CD1c-positive myeloid dendritic cell (primary cell): ENCODE measurements around the gene FKBP11.
"Not testable (repeated sequence)": the region's sequence is repeated elsewhere in the genome, so short reads cannot be mapped to it uniquely, and the experiment has no call there.

Experiments
- DNase-seq: peaks from one replicate; pipeline ENCODE4 v3.0.0-alpha.2; 2016; ENCODE audit errors: extremely low spot score

The FKBP11 gene

DNA sequence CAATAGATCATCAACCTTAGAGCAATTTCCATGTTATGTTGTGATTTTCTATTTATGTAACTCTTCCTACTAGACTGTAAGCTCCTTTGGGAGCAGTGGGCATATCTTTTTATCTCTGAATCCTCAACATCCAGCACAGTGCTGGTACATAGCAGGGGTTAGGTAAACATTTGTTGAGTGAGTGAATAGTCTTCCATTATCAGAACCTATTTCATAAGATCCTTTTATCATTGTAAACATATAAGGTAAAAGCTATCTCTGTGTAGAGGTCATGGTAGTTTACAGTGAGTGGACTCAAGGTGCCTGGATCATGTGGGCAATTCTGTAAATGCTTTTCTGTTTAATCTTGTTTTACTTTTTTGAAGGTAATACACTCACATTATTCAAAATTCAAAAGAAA lies 15.1 kb downstream of the FKBP11 start:
- DNase-seq: no peak

DNA sequence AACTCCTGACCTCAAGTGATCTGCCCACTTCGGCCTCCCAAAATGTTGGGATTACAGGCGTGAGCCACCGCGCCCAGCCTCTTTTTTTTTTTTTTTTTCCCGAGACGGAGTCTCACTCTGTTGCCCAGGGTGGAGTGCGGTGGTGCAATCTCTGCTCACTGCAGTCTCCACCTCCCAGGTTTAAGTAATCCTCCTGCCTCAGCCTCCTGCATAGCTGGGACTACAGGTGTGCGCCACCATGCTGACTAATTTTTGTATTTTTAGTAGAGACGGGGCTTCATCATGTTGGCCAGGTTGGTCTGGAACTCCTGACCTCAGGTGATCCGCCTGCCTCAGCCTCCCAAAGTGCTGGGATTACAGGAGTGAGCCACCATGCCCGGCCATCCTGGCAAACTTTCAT lies 15.6 kb downstream of the FKBP11 start:
- not testable (repeated sequence) for DNase-seq

DNA sequence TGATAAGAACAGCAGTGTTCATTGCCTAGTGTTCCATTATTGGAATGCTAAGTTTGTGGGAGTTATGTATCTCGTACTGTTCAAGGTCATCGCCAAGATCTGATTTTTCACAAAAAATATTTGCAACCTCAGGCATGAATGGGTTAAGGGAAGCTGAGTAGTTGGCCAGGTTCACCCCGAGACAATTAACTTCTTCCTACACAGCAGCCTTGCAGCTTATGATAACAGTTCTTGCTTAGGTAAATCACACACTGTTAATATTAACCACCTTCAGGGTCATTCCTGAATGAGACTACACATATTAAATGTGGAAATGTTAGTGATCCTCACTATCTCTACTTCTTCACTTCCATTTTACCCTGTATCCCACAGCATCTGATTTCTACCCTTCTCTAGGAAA lies 18.0 kb downstream of the FKBP11 start:
- no peak for DNase-seq

DNA sequence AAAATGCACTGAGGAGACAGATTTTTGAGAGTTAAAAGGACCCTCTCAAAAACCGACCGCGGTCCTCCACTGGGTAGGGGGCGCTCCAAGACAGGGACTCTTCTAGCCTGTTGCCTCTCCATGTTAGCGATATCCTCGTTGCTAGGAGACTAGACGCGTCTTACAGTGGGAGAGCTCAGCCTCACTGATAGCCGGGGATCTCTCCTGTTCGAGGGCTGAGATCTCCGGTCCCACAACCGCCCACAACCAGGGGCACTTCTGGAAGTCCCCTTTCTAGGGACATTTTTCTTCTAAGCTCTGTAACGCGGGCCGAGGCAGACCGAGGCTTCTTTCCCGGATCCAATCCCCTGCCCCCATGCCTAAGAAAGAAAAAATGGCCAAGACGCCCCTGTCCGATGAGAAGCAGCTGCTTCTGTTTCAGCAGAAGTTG lies 21.3 kb downstream of the FKBP11 start:
- DNase-seq: peak; percentile 85

DNA sequence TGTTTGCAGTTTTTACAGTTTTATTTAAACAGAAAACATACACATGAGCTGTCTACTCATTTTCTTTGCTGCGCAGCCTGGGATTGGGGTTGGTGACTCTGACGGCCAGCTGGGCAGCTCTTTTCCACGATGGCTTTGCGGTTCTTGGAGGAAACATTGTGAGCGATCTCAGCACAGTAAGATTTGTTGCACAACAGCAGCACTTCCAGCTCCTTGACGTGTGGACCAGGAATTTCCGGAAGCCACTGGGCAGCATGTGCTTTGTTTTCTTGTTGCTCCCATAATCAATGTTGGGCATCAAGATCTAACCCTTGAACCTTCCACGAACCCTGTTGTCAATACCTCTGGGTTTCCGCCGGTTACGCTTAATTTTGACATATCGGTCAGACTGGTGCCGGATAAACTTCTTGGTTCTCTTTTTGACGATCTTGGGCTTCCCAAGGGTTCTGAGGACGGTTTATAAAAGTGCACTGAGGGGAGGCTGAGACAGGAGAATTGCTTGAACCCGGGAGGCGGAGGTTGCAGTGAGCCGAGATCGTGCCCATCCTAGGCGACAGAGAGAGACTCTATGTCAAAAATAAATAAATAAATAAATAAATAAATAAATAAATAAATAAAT lies 21.8 kb downstream of the FKBP11 start:
- DNase-seq: peak; percentile 5

DNA sequence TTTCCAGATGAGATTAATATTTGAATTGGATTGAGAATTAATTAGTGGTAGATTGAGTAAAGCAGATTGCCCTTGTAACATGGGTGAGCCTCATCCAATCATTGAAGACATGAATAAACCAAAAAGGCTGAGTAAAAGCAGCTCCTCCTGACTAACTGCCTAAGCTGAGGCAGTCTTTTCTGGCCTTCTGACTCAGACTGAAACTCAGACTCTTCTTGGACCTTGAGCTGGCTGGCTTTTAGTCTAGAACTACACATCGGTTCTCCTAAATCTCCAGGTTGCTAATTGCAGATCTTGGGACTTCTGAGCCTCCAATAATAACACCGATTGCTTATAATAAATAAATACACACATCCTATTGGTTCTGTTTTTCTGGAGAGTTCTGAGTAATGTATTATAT lies 24.0 kb downstream of the FKBP11 start:
- DNase-seq: peak; percentile 20

DNA sequence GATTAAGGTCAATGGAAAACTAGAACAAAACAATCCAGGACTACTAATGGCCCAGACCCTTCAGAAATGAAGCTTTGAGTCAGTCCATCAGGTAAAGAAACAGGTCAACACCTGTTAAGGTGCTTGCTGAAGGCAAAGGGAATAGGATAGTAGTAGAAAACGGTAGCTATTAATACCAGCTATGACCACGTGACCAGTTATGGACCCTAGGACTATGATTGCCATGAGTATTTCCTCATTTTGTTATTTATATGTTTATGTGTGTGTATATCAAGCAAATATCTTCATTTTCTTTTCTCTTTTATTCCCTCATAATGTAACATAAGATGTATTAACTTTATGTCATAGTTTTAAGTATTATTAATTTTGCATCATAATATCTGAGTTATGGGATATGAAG lies 25.6 kb downstream of the FKBP11 start:
- DNase-seq: no peak

DNA sequence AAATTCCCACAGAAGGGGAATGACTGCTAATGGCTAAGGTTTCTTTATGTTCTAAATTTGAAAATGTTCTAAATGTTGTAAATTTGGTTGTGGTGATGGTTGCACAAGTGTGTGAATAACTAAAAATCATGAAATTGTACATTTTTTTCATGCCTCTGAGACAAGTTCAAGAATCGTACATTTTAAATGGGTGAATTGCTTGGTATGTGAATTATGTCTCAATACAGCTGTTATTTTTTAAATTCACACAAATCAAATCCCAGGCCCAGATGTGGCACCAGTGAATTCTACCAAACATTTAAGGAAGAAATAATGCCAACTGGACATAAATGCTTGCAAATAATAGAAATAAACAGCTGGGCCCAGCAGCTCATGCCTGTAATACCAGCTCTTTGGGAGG lies 31.0 kb downstream of the FKBP11 start:
- no peak for DNase-seq

DNA sequence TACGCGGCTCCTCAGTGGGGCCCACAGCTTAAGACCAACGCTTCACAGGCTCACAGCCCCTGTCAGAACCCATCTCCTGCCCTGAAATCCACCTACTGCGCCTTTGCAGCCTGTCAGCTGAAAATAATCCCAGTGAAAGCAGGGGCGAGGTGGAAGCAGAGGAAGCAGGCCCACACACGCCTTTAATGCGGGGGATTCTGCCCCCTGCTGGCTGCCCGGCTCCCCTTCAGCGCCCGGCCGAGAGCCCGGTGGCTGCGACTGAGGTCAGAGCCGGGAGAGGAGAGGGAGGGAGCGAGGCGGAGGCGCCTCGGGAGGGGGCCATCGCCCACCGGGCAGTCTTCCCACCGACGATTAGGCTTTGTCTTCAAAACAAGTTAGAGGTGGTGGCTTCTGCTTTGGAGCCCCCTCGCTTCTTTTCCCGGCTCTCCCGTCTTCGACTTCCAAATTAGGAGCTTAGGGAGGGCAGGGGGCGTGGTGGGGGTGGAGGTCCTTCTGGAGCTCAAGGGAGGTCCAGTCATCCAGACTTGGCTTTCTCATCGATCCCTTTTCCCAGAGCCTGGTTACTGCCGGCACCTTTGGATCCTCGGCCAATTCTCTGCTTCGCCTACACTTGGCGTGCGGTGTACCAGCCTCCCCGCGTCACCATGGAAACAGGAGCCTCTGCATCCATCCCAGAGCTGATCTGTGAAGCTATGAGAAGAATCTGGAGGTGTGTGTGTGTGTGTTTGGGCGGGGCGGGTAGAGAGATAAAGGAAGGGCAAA lies 34.5 kb downstream of the FKBP11 start:
- DNase-seq: peak; percentile 78

DNA sequence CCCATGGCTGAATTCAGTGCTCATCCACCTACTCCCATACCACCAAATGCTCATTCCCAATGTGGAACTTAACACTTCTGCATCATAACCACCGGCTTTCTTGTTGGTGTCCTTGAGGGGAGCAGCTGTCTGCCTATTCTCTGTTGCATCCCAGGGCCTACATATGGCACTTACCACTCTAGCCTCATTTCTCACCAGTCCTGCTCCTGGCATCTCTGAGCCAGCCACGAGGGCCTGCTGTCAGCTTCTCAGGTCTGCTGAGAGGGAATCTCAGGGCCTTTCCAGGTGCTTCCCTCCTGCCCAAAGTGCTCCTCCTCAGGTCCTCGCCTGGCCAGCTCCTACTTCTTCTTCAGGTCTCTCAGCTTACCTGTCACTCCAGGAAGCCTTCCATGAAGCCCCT lies 35.6 kb downstream of the FKBP11 start:
- no peak for DNase-seq

DNA sequence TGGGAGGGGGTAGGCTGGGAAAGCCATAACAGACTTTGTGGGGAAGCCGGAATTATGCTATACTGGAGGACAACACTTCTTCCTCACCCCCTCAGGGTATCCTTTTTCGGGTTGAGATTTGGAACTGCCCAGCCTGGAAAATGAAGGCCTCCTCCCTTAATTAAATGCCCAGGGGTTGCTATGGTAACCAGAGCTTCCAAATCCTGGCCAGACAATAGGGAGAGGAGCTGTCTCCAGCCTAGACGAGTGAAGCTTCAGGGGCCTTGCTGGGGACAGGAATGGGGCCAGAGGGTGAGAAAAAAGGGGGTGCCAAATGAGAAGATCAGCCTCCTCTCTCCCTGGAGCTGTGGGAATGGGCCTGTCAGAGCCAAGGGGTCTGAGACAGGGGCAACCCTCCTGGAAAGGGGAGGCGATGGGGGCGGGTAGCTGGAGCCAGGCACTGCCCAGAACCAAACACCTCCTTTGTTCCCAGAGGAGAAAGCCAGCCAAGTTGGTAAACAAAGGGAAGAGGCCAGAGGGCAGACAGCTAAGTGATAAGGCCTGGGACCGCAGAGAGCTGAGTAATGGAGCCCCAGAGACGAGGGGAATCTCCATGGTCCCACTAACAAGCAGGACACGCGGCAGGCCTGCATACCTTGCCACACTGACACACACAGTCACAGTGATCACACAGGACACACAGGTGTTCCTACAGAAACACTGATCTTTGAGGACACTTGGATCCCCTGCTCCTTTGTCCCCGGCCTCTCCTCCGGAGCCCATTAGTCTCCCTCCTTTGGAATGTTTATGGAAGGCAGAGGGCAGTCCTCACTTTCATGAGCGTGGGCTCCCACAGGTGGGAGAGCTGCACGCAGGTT lies 41.8 kb downstream of the FKBP11 start:
- DNase-seq: no peak

DNA sequence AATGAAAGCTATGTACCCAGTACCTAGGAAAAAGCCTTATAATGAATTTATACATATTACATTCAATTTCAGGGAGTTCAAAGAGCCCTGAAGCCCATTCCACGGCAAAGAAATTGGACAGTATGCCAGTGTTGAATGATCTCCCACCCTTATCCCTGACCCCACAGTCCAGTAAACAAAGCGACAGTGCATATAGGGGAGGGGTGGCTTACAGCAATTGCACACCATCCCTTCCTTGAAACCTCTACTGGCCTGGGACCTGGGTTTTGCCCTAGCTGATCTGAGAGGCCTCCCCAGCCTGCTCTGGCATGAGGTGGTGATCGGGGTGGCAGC lies 42.4 kb downstream of the FKBP11 start:
- DNase-seq: no peak

DNA sequence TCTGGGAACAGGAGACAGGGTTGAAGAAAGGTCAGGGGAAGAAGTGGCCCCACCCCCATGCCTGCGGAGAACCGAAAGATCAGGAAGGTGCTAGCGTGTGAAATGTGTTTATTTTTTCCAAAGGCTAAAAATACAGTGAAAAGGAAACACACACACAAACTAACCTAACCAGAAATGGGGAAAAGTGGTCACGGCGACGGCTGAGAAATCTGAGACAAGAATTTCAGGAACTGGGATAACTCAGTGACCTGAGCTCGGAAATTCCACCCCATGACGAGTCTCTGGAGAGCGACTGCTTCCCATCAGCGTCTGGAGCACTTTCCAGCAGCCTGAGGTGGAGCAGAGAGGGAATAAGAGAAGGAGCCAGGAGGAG lies 43.0 kb downstream of the FKBP11 start:
- peak; percentile 33 for DNase-seq

DNA sequence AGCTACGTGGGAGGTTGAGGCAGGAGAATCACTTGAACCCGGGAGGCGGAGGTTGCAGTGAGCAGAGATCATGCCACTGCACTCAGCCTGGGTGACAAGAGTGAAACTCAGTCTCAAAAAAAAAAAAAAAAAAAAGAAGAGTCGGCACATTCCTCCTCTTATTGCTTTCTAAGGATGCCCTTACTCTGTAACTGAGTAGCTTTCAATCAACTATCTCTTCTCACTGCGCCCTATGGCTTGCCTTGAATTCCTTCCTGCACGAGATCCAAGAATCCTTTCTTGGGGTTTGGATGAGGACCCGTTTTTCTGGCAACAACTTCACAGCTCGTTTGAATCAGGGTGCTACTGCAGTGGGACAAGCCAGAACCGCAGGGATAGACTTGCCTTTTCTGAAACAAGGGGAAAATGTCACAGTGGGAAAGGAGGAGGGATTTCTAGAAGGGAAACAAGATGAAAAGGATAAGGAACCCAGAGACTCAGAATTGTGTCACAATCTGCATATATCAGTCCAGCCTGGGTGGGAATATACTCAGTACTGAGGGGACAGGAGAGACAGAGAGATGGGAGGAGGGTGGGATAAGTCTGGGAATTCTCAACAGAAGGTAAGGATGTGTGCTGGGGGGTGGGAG lies 43.5 kb downstream of the FKBP11 start:
- no peak for DNase-seq

DNA sequence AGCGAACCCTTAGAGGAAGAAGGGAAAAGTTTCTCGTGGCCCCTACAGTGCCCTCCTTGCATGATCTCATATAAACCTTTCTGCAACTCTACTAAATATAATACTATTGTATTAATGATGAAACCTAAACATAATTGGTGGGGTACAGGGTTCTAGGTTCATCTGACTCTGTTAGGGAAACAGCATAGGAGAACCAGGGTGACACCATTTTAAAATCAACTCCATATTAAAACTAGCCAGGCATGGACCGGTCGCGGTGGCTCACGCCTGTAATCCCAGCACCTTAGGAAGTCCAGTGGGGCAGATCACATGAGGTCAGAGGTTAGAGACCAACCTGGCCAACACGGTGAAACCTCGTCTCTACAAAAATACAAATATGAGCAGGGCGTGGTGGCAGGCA lies 44.6 kb downstream of the FKBP11 start:
- DNase-seq: no peak

DNA sequence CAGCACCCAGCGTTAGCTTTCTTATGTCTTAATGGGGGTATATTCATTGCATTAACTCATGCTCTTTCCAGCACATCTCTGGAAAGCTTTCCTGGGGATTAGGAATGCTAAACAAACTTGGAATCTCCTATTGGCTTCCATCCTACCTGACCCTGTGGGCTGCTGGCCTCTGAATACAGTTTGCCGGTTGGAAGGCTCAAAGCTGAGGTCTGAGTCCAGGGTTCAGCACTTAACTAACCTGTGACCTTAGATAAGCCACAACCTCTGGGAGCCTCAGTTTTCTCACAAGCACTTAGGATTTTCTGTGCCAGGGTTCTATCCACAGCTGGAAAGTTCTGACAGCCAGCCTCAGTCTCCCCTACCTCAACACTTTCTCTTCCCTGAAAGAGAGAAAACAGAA lies 46.7 kb downstream of the FKBP11 start:
- DNase-seq: no peak

DNA sequence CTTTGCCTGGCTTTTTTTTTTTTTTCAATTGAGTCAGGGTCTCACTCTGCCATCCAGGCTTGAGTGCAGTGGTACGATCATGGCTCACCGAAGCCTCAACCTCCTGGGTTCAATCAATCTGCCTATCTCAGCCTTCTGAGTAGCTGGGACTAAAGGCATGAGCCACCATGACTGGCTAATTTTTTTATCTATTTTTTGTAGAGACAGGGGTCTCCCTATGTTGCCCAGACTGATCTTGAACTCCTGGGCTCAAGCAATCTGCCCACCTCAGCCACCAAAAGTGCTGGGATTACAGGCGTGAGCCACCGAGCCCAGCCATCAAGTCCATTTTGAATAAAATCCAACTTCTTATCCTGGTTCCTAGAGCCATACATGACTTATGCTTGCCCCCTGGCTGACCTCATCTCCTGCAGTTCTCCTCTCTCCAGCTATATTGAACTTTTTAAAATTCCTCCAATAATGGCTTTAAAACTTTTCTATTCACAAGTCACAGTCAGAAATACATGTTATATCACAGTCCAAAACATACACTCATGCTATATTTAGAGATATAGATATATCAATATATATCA lies 49.3 kb downstream of the FKBP11 start:
- DNase-seq: no peak

DNA sequence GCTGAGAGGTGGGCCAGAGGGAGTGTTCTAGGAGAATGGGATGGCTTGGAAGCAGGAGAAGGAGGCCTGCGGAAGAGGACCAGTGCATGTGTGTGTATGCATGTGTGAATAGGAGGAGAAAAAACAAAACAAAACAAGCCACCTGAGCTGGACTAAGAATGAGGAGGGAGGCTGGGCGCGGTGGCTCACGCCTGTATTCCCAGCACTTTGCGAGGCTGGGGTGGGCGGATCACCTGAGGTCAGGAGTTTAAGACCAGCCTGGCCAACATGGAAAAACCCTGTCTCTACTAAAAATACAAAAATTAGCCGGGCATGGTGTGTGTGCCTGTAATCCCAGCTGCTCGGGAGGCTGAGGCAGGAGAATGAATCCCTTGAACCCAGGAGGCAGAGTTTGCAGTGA lies 51.8 kb downstream of the FKBP11 start:
- DNase-seq: not testable (repeated sequence)

DNA sequence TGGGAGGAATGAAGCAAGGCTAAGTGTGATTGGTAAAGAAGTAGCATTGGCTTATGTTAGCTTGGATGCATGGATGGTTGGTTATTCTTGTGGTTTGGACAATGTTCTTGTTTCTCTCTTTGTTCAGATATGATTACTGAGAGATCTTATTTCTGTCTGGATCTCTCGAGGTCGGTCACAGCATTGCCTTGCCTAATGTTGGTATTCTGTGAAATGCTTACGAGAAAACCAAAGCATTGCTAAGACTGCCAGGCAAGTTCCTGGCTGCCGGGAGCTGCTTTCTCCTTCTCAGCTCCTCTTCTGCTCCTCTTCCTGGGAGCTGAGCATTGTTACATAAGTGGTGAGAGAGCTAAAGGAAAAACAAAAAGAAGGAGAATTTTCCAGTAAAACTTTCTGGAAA lies 52.2 kb downstream of the FKBP11 start:
- no peak for DNase-seq
